K562 (cell line): ENCODE results near the gene UNC13A. TPM values are rescaled to one million over a fixed set of nuclear protein-coding genes. Genes with fewer than 3 reads are reported as not detected.

ENCODE experiments used
- ATF6 ChIP-seq: sonication (generic); formaldehyde crosslinking; IDR thresholded peaks from 2 replicates; pipeline ENCODE4 v1.4.0; 2020; ENCODE audit warnings: mild to moderate bottlenecking, missing genetic modification reagents
- CBFA2T2 ChIP-seq: fragments of 450-650 bp; conservative IDR thresholded peaks from 2 replicates; pipeline ENCODE4 v1.6.1; 2017; ENCODE audit warnings: mild to moderate bottlenecking
- CBFB ChIP-seq: sonication (generic); formaldehyde crosslinking; IDR thresholded peaks from 2 replicates; pipeline ENCODE4 v1.4.0; 2020; ENCODE audit warnings: mild to moderate bottlenecking, missing genetic modification reagents
- CHD4 ChIP-seq: fragments of 200-600 bp; sonication (generic); IDR thresholded peaks from 3 replicates; pipeline ENCODE4 v1.6.1; 2012; ENCODE audit warnings: low read depth, mild to moderate bottlenecking, mixed read lengths, low read length, inconsistent platforms; ENCODE audit not compliant: insufficient read depth, insufficient replicate concordance, poor library complexity, severe bottlenecking
- LARP7 ChIP-seq: fragments of 450-650 bp; IDR thresholded peaks from 2 replicates; pipeline ENCODE4 v1.6.1; 2016
- MNT ChIP-seq, 2 experiments: fragments of 450-650 bp; conservative IDR thresholded peaks; 2 replicates each; pipeline ENCODE4 v1.6.1; 2017; ENCODE audit warnings: mild to moderate bottlenecking in 2 of 2, moderate library complexity in 2 of 2
- NKRF ChIP-seq: fragments of 450-650 bp; IDR thresholded peaks from 2 replicates; pipeline ENCODE4 v1.6.1; 2016; ENCODE audit warnings: borderline replicate concordance
- PHF20 ChIP-seq: fragments of 450-650 bp; IDR thresholded peaks from 2 replicates; pipeline ENCODE4 v1.6.1; 2018; ENCODE audit not compliant: partially characterized antibody
- SPI1 ChIP-seq: IDR thresholded peaks from 2 replicates; pipeline ENCODE4 v1.6.1; 2011; ENCODE audit warnings: low read depth, low read length, control low read depth, borderline replicate concordance
- TBP ChIP-seq: optimal IDR thresholded peaks from 2 replicates; pipeline ENCODE3; 2011; ENCODE audit warnings: low read depth, low read length, improper control_type of control experiment
- TGIF2 ChIP-seq: sonication (generic); formaldehyde crosslinking; IDR thresholded peaks from 2 replicates; pipeline ENCODE4 v1.8.1; 2022; ENCODE audit warnings: mild to moderate bottlenecking, missing genetic modification reagents, moderate library complexity
- U2AF1 ChIP-seq: fragments of 200-400 bp; formaldehyde crosslinking; optimal IDR thresholded peaks from 2 replicates; pipeline ENCODE3; 2017; ENCODE audit warnings: mild to moderate bottlenecking, low read depth, low read length, moderate library complexity
- ZBTB1 ChIP-seq: sonication (generic); formaldehyde crosslinking; IDR thresholded peaks from 2 replicates; pipeline ENCODE4 v1.8.1; 2023; ENCODE audit warnings: missing genetic modification reagents, low read depth, mild to moderate bottlenecking, borderline replicate concordance
- ZBTB11 ChIP-seq, 3 experiments: fragments of 200-800 bp in 1 of 3; fragments of 250-450 bp in 1 of 3; fragments of 450-650 bp in 1 of 3; sonication (Bioruptor Pico) in 1 of 3; sonication (Bioruptor generic) in 1 of 3; formaldehyde crosslinking in 1 of 3; IDR thresholded peaks; 2 replicates each; pipeline versions ENCODE4 v1.6.1 to v1.8.0; 2016 to 2022; ENCODE audit warnings: mild to moderate bottlenecking in 2 of 3, missing genetic modification characterization in 2 of 3, missing compliant biosample characterization in 1 of 3, moderate library complexity in 1 of 3
- ZNF121 ChIP-seq: sonication (generic); formaldehyde crosslinking; conservative IDR thresholded peaks from 2 replicates; pipeline ENCODE4 v1.8.0; 2022; ENCODE audit warnings: missing genetic modification reagents
- ZNF212 ChIP-seq: fragments of 450-650 bp; formaldehyde crosslinking; IDR thresholded peaks from 2 replicates; pipeline ENCODE4 v1.4.0; 2020; ENCODE audit warnings: mild to moderate bottlenecking
- ZNF311 ChIP-seq: fragments of 250-450 bp; sonication (Bioruptor Pico); IDR thresholded peaks from 2 replicates; pipeline ENCODE4 v1.4.0; 2020; ENCODE audit warnings: mild to moderate bottlenecking, moderate library complexity
- ZSCAN29 ChIP-seq: fragments of 450-650 bp; IDR thresholded peaks from 2 replicates; pipeline ENCODE4 v1.6.1; 2017
- polyA plus RNA-seq, 8 experiments: library from polyadenylated mRNA; depleted of rRNA in 4 of 8; stranded (reverse) in 5 of 8; unstranded in 3 of 8; fragments of >200 nt; fragmentation: Nextera tagmentation in 2 of 8; fragmentation: Illumina TruSeq in 1 of 8; extraction: Ambion mirVana in 2 of 8; extraction: Trizol in 1 of 8; gene quantifications; 2 replicates each; pipeline versions ENCODE4 v1.2.1 to v1.2.3, GENCODE V29; 2011 to 2014; ENCODE audit warnings: inconsistent platforms in 1 of 8, missing spikeins in 1 of 8
- total RNA-seq, 7 experiments: library from RNA; depleted of rRNA in 6 of 7; stranded (reverse); fragments of >200 nt in 6 of 7; fragmentation: Illumina TruSeq in 2 of 7; extraction: Trizol in 2 of 7; gene quantifications; 2 replicates each; pipeline versions ENCODE4 v1.2.1 to v1.2.3, GENCODE V29; 2011 to 2021; ENCODE audit warnings: low replicate concordance in 1 of 7

The UNC13A gene
- total and polyA plus RNA-seq, 9 of the 15 experiments (the other 6 are each of a cell fraction or from before 2014, with no cell fraction given): 0.03 to 1.0 (median 0.25) TPM

GRCh38 chr19:17555929-17556813, 132.0 kb downstream of the UNC13A start (continued):
- TF ChIP-seq ZBTB11 (CRISPR knock-in tag; IDR thresholded peaks at IDR 0.05) (no peak), CHD4 (no peak), ZSCAN29 (no peak), SPI1 (peak; percentile 91), MNT (conservative IDR thresholded peaks at IDR 0.05) (peak; percentile 57 to 74), U2AF1 (peak; percentile 65), TGIF2 (peak; percentile 34; the same call in 1 of the 2 replicates), ATF6 (CRISPR knock-in tag) (peak; percentile 57; the same call in 1 of the 2 replicates), PHF20 (peak; percentile 45), TBP (peak; percentile 20), ZBTB1 (CRISPR knock-in tag) (peak; percentile 59; the same call in 1 of the 2 replicates), LARP7 (no peak), ZNF121 (CRISPR knock-in tag) (no peak), NKRF (peak; percentile 60; the same call in 1 of the 2 replicates), ZNF212 (no peak), CBFB (CRISPR knock-in tag) (0 out of 2 replicates have a peak, but pooled peaks have one; percentile 44), CBFA2T2 (no peak), ZNF311 (CRISPR knock-in tag) (no peak)
